ENCODE measurements around the gene BAIAP2.

BAIAP2 gene, protein sequence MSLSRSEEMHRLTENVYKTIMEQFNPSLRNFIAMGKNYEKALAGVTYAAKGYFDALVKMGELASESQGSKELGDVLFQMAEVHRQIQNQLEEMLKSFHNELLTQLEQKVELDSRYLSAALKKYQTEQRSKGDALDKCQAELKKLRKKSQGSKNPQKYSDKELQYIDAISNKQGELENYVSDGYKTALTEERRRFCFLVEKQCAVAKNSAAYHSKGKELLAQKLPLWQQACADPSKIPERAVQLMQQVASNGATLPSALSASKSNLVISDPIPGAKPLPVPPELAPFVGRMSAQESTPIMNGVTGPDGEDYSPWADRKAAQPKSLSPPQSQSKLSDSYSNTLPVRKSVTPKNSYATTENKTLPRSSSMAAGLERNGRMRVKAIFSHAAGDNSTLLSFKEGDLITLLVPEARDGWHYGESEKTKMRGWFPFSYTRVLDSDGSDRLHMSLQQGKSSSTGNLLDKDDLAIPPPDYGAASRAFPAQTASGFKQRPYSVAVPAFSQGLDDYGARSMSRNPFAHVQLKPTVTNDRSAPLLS

DNA sequence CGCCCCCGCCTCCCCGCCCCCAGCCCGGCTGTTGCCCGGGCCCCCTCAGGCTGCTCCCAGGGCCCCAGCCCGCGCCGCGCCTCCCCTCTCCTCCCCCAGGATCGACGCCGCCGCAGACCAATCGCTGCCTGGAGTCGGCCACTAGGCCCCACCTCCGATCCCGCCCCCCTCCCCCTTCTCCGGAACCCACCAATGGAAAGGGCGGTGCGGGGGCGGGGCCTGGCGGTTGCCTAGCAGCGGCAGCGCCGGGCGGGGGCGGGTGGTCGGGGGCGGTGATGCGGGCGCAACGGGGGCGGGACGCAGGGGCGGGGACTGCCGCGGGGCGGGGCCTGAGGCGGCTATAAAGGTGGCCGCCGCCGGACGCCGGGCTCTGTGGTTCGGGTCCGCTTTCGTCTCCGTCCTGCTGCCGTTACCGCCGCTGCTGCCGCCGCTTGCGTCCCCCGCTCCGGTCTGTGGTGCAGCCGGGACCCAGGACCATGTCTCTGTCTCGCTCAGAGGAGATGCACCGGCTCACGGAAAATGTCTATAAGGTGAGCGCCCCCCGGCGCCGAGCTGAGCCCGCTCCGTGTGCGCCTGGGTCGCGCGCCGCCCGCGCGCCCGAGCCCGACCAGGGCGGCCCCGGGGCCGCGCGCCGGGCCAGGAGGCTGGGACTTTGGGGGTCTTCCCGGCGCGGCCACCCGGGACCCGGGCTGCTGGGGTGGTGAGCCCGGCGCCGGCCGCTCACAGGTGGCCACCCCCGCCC, at the start of gene BAIAP2:
Gene BAIAP2 (plus strand): TSS at position 373 of the 742 bp plus-strand sequence. CDS start 104 bp downstream, at position 477.
- Histone ChIP-seq H3K4me1 (ENCODE audit: control insufficient read depth in 5 of 5, insufficient read depth in 5 of 5, low read length in 5 of 5) (peaks cover 7 to 73% (median 37%) of the 10 kb centered on the region in 5 donors), H3K9me3 (ENCODE audit: control insufficient read depth in 5 of 5, low read length in 5 of 5) (no peaks in the 10 kb centered on the region), H3K9ac (ENCODE audit: low read length in 5 of 5) (peak within 1 kb of the TSS in 4 of 5 donors; percentile 30 to 69 (median 60)), H3K4me3 (ENCODE audit: low read depth in 1 of 5, low read length in 5 of 5) (peak within 1 kb of the TSS; percentile 62 to 70 (median 67)), H3K27me3 (ENCODE audit: control insufficient read depth in 5 of 5, insufficient read depth in 4 of 5, low read length in 5 of 5) (peaks cover 0 to 30% (median 0%) of the 10 kb centered on the region in 5 donors), H3K36me3 (ENCODE audit: control insufficient read depth in 5 of 5, insufficient read depth in 5 of 5, low read length in 5 of 5) (no peaks in the 10 kb centered on the region), H3K27ac (ENCODE audit: low read depth, low read length) (no peak within 1 kb of the TSS)

DNA sequence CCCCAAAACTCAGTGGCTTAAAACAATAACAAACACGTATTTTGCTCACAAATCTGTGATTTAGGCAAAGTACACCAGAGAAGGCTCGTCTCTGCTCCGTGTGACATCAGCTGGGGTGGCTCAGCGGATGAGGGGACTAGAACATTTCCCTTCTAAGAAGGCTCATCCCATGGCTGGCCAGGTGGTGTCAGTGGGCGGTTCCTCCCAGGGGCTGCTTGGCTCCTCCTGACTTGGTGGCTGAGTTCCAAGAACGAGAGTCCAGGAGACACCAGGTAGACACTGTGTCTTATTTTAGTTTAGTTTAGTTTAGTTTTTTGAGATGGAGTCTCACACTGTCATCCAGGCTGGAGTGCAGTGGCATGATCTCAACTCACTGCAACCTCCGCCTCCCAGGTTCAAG, 48.9 kb upstream of the BAIAP2 start:
- no peaks in the 10 kb centered on the region for H3K36me3 ChIP-seq (ENCODE audit: control insufficient read depth in 5 of 5, insufficient read depth in 5 of 5, low read length in 5 of 5)
- peaks cover 0 to 48% (median 29%) of the 10 kb centered on the region in 5 donors for H3K4me1 ChIP-seq (ENCODE audit: control insufficient read depth in 5 of 5, insufficient read depth in 5 of 5, low read length in 5 of 5)
- H3K4me3 ChIP-seq (ENCODE audit: low read depth in 1 of 5, low read length in 5 of 5) = no peak overlapping the region
- H3K27me3 ChIP-seq (ENCODE audit: control insufficient read depth in 5 of 5, insufficient read depth in 4 of 5, low read length in 5 of 5) = peaks cover 0 to 14% (median 5%) of the 10 kb centered on the region in 5 donors
- H3K9ac ChIP-seq (ENCODE audit: low read length in 5 of 5) = no peak overlapping the region
- no peak overlapping the region for H3K27ac ChIP-seq (ENCODE audit: low read depth, low read length)
- H3K9me3 ChIP-seq (ENCODE audit: control insufficient read depth in 5 of 5, low read length in 5 of 5) = no peaks in the 10 kb centered on the region

DNA sequence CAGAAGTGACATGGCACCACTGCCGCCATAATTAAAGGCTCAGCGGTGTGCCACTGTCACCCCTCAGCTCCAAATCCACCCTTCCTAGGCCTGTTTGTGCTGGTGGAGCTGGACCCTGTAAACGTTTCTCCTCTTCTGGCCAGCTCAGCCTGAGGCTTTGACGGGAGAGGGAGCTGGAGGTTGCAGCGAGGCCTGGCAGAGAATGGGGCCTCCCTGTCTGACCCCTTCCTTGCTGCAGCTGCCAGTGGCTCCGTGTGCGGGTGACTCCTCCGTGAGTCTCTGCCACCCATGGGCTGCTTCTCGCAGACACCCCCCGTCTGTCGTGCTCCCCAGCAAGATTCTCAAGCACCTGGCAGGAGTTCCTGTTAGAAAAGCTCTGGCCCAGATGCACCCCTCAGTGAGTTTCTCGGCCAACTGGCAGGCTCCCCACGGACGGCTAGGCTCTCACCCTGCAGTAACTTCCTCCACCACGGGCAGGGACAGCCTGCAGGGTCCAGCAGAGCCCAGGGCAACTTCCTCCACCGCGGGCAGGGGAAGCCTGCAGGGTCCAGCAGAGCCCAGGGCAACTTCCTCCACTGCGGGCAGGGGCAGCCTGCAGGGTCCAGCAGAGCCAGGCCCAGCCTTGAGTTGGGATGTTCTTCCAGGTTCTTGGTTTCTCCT, 48.0 kb upstream of the BAIAP2 start:
- Histone ChIP-seq H3K27me3 (ENCODE audit: control insufficient read depth in 5 of 5, insufficient read depth in 4 of 5, low read length in 5 of 5) (peaks cover 0 to 9% (median 1%) of the 10 kb centered on the region in 5 donors), H3K9me3 (ENCODE audit: control insufficient read depth in 5 of 5, low read length in 5 of 5) (no peaks in the 10 kb centered on the region), H3K27ac (ENCODE audit: low read depth, low read length) (no peak overlapping the region), H3K4me1 (ENCODE audit: control insufficient read depth in 5 of 5, insufficient read depth in 5 of 5, low read length in 5 of 5) (peaks cover 0 to 44% (median 35%) of the 10 kb centered on the region in 5 donors), H3K36me3 (ENCODE audit: control insufficient read depth in 5 of 5, insufficient read depth in 5 of 5, low read length in 5 of 5) (no peaks in the 10 kb centered on the region), H3K9ac (ENCODE audit: low read length in 5 of 5) (no peak overlapping the region), H3K4me3 (ENCODE audit: low read depth in 1 of 5, low read length in 5 of 5) (no peak overlapping the region)

DNA sequence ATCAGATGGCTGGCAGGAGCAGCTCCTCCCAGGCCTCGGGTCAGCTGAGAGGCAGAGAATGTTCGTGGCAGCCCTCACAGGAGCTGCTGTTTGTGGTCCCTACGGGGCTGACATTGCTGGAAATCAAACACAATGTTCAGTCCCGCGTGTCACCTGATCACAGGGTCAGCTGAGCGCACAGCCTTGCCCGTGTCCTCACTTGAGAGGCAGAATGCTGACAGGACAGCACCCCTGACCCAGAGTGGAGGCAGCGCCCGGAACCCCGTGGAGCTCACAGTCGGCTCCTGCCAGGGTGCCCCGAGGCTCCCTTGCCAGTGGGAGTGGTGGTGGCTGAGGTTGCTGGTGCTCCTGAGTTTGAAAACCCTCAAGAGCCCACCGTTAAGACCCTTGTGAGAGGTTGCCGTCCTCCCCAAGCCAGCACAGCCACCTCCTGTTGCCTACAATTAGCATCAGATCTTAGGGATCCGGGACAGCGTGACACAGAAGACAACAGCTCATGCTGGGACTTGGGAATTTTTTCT, 47.0 kb upstream of the BAIAP2 start:
- Histone ChIP-seq H3K4me1 (ENCODE audit: control insufficient read depth in 5 of 5, insufficient read depth in 5 of 5, low read length in 5 of 5) (peaks cover 3 to 52% (median 43%) of the 10 kb centered on the region in 5 donors), H3K4me3 (ENCODE audit: low read depth in 1 of 5, low read length in 5 of 5) (no peak overlapping the region), H3K9ac (ENCODE audit: low read length in 5 of 5) (peak overlapping the region in 1 of 5 donors; percentile 41), H3K27me3 (ENCODE audit: control insufficient read depth in 5 of 5, insufficient read depth in 4 of 5, low read length in 5 of 5) (peaks cover 0 to 2% (median 0%) of the 10 kb centered on the region in 5 donors), H3K9me3 (ENCODE audit: control insufficient read depth in 5 of 5, low read length in 5 of 5) (no peaks in the 10 kb centered on the region), H3K36me3 (ENCODE audit: control insufficient read depth in 5 of 5, insufficient read depth in 5 of 5, low read length in 5 of 5) (no peaks in the 10 kb centered on the region), H3K27ac (ENCODE audit: low read depth, low read length) (no peak overlapping the region)

DNA sequence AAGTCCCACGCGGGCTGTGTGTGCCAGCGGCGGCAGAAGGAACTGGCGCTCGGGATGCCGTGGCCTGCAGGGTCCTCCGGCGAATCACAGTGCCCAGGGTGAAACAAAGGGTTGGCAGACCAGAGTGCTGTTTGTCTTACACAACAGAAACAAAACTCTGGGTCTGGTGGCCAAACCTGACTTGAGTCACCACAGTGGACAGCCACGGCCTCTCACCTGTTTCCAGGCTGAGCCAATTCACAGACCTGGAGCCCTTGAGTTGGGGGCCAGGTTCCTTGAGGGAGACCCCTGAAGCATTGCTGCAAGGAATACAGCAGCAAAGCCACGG, 45.4 kb upstream of the BAIAP2 start:
- peaks cover 0 to 2% (median 0%) of the 10 kb centered on the region in 5 donors for H3K27me3 ChIP-seq (ENCODE audit: control insufficient read depth in 5 of 5, insufficient read depth in 4 of 5, low read length in 5 of 5)
- peaks cover 3 to 61% (median 54%) of the 10 kb centered on the region in 5 donors for H3K4me1 ChIP-seq (ENCODE audit: control insufficient read depth in 5 of 5, insufficient read depth in 5 of 5, low read length in 5 of 5)
- no peaks in the 10 kb centered on the region for H3K36me3 ChIP-seq (ENCODE audit: control insufficient read depth in 5 of 5, insufficient read depth in 5 of 5, low read length in 5 of 5)
- peak overlapping the region in 2 of 5 donors; percentile 30 to 62 for H3K9ac ChIP-seq (ENCODE audit: low read length in 5 of 5)
- no peaks in the 10 kb centered on the region for H3K9me3 ChIP-seq (ENCODE audit: control insufficient read depth in 5 of 5, low read length in 5 of 5)
- H3K27ac ChIP-seq (ENCODE audit: low read depth, low read length) = no peak overlapping the region
- H3K4me3 ChIP-seq (ENCODE audit: low read depth in 1 of 5, low read length in 5 of 5) = peak overlapping the region in 1 of 5 donors; percentile 45

DNA sequence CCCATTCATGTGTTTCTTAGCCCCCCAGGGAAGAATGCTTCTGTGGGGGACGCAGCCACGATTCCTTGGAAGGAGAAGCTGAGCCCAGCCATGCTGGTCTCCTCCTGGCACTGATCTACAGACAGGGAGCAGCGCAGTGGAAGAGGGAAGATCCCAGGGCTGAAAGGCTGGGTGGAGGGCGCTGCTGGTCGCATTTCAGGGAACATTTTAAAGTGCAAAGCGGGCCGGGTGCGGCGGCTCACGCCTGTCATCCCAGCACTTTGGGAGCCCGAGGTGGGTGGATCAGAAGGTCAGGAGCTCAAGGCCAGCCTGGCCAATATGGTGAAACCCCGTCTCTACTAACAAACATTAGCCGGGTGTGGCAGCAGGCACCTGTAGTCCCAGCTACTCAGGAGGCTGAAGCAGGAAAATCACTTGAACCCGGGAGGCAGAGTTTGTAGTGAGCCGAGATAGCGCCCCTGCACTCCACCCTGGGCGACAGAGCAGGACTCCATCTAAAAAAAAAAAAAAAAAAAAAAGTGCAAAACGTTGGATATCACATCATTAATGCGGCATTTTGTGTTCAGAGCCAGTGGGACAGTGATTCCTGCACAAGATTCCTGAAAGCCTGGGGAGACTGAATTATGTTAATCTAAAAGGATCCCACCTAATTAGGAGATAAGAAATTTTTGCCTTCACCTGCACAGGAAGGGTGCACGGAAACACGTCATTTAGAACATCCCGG, 43.9 kb upstream of the BAIAP2 start:
- H3K27ac ChIP-seq (ENCODE audit: low read depth, low read length) = no peak overlapping the region
- H3K9ac ChIP-seq (ENCODE audit: low read length in 5 of 5) = peak overlapping the region in 4 of 5 donors; percentile 69 to 98 (median 88)
- peaks cover 0 to 2% (median 0%) of the 10 kb centered on the region in 5 donors for H3K27me3 ChIP-seq (ENCODE audit: control insufficient read depth in 5 of 5, insufficient read depth in 4 of 5, low read length in 5 of 5)
- H3K4me1 ChIP-seq (ENCODE audit: control insufficient read depth in 5 of 5, insufficient read depth in 5 of 5, low read length in 5 of 5) = peaks cover 3 to 61% (median 54%) of the 10 kb centered on the region in 5 donors
- H3K9me3 ChIP-seq (ENCODE audit: control insufficient read depth in 5 of 5, low read length in 5 of 5) = no peaks in the 10 kb centered on the region
- H3K4me3 ChIP-seq (ENCODE audit: low read depth in 1 of 5, low read length in 5 of 5) = peak overlapping the region; percentile 71 to 82 (median 81)
- peaks cover 0 to 13% (median 12%) of the 10 kb centered on the region in 5 donors for H3K36me3 ChIP-seq (ENCODE audit: control insufficient read depth in 5 of 5, insufficient read depth in 5 of 5, low read length in 5 of 5)

DNA sequence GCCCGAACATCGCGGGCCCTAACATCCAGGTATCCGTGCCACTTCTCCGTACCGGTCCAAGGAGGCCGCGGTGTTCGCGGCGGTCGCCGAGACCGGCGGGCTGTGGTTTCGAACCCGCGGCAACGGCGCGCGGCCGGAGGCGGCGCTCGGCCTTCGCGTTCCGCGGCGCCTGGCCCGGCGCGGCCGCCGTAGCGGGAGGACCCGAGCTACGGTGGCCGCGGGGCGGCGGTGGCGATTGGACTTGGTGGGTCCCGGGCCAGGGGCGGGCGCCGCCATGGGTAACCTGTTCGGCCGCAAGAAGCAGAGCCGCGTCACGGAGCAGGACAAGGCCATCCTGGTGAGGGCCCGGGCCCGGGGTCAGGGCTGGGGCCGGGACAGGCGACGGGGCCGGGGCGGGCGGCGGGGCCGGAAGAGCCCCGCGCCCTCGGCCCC, 43.3 kb upstream of the BAIAP2 start, which contains the start of gene CHMP6:
Gene CHMP6 (plus strand): TSS at position 197 of the 432 bp plus-strand sequence. CDS start 78 bp downstream, at position 275.
- peaks cover 0 to 2% (median 0%) of the 10 kb centered on the region in 5 donors for H3K27me3 ChIP-seq (ENCODE audit: control insufficient read depth in 5 of 5, insufficient read depth in 4 of 5, low read length in 5 of 5)
- peak within 1 kb of the TSS in 4 of 5 donors; percentile 78 to 98 (median 92) for H3K9ac ChIP-seq (ENCODE audit: low read length in 5 of 5)
- H3K4me3 ChIP-seq (ENCODE audit: low read depth in 1 of 5, low read length in 5 of 5) = peak within 1 kb of the TSS; percentile 71 to 82 (median 81)
- no peak within 1 kb of the TSS for H3K27ac ChIP-seq (ENCODE audit: low read depth, low read length)
- H3K4me1 ChIP-seq (ENCODE audit: control insufficient read depth in 5 of 5, insufficient read depth in 5 of 5, low read length in 5 of 5) = peaks cover 3 to 60% (median 54%) of the 10 kb centered on the region in 5 donors
- no peaks in the 10 kb centered on the region for H3K9me3 ChIP-seq (ENCODE audit: control insufficient read depth in 5 of 5, low read length in 5 of 5)
- peaks cover 0 to 18% (median 18%) of the 10 kb centered on the region in 5 donors for H3K36me3 ChIP-seq (ENCODE audit: control insufficient read depth in 5 of 5, insufficient read depth in 5 of 5, low read length in 5 of 5)

DNA sequence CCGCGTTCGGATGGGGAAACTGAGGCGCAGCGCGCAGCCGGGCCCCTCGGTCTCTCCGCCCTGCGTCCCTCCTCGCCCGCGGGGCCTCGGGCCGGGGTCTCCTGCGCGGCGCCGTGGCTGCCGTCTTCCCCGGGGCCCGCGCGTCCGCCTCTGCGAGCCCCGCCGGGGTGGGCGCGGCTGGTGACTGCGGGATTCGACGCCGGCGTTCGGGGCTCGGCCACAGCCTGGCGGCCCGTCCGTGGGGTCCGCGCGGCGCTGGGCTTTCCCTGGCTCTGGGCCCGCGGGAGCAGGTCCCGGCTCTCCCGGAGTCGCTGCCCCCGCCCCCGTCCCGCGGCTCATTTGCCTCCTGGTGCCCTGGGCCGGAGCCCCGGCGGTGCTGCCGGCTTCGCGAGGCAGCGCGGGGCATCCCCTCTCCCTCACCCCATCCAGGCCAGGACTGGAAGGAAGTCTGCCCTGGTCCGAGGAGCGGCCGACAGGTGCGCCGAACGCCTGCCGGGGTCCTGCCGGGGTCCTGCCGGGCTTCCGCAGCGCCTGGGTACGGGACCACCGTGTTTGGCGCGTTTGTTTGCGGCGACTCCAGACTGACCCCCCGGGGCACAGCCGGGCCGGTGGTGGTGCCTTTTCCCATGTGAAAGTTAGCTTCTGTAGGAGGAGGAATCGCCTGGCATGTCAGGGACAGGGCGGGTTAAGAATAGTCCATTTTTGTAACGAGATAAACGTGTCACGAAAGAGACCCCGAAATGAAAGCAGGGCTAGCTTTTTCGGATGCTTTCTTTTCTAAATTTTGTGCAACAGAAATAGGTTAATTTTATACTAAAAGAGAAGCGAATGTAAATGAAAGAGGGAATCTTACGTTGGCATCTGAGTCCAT, 42.6 kb upstream of the BAIAP2 start:
- Histone ChIP-seq H3K4me1 (ENCODE audit: control insufficient read depth in 5 of 5, insufficient read depth in 5 of 5, low read length in 5 of 5) (peaks cover 3 to 53% (median 48%) of the 10 kb centered on the region in 5 donors), H3K9me3 (ENCODE audit: control insufficient read depth in 5 of 5, low read length in 5 of 5) (no peaks in the 10 kb centered on the region), H3K9ac (ENCODE audit: low read length in 5 of 5) (peak overlapping the region in 4 of 5 donors; percentile 78 to 98 (median 92)), H3K36me3 (ENCODE audit: control insufficient read depth in 5 of 5, insufficient read depth in 5 of 5, low read length in 5 of 5) (peaks cover 0 to 25% (median 24%) of the 10 kb centered on the region in 5 donors), H3K27me3 (ENCODE audit: control insufficient read depth in 5 of 5, insufficient read depth in 4 of 5, low read length in 5 of 5) (peaks cover 0 to 2% (median 0%) of the 10 kb centered on the region in 5 donors), H3K27ac (ENCODE audit: low read depth, low read length) (no peak overlapping the region), H3K4me3 (ENCODE audit: low read depth in 1 of 5, low read length in 5 of 5) (peak overlapping the region in 4 of 5 donors; percentile 71 to 82 (median 80))
